Activated gamma-delta T cell treated with anti-CD3 and anti-CD28 coated beads, Interleukin-2, amount 50 U/mL, for 16 hours (primary cell): ENCODE results near the gene PNPLA6.
A peak's percentile ranks its signal among the peaks of the same experiment; 100 is the strongest.

Experiments
- DNase-seq: peaks from one replicate; pipeline ENCODE4 v3.0.0-alpha.2; 2020; ENCODE audit warnings: low read depth

The PNPLA6 gene

DNA sequence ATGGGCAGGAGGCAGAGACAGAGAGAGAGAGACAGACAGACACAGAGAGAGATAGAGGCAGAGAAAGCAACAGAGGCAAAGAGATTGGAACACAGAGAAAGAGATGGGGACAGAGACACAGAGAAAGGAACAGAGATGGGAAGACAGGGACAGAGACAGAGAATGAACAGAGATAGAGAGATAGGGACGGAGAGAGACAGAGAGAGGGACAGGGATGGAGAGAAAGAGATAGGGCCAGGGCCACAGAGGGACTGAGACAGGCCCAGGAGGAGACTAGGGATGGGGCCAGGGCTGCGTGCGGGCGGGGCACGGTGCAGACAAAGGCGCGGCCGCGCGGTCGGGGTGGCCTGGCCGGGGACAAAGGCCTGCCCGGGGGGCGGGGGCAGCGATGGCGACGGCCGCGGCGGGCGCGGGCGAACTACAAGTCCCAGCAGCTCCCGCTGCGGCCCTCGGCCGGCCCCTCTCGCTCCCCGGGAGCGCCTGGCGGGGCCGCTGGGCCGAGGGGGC is 19.8 kb upstream of the PNPLA6 start, which contains the start of gene ZNF358:
ZNF358 (plus strand) TSS at position 459 of the 507 bp plus-strand sequence. CDS start 3,140 bp downstream, outside the sequence.
- no peak for DNase-seq

GRCh38 chr19:7516333-7516732 is 19.2 kb upstream of the PNPLA6 start:
- no peak for DNase-seq

- no peak for DNase-seq
Observed at GRCh38 chr19:7516878-7517277, 18.6 kb upstream of the PNPLA6 start.

DNA sequence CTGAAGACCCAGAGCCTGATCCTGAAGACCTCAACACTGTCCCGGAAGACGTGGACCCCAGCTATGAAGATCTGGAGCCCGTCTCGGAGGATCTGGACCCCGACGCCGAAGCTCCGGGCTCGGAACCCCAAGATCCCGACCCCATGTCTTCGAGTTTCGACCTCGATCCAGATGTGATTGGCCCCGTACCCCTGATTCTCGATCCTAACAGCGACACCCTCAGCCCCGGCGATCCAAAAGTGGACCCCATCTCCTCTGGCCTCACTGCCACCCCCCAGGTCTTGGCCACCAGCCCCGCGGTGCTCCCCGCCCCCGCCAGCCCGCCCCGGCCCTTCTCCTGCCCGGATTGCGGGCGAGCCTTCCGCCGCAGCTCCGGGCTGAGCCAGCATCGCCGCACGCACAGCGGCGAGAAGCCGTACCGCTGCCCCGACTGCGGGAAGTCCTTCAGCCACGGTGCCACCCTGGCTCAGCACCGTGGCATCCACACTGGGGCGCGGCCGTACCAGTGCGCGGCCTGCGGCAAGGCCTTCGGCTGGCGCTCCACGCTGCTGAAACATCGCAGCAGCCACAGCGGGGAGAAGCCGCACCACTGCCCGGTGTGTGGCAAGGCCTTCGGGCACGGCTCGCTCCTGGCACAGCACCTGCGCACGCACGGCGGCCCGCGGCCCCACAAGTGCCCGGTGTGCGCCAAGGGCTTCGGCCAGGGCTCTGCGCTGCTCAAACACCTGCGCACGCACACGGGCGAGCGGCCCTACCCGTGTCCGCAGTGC is 16.0 kb upstream of the PNPLA6 start:
- no peak for DNase-seq

- no peak for DNase-seq
Observed at GRCh38 chr19:7520131-7521051, 15.1 kb upstream of the PNPLA6 start.

DNA sequence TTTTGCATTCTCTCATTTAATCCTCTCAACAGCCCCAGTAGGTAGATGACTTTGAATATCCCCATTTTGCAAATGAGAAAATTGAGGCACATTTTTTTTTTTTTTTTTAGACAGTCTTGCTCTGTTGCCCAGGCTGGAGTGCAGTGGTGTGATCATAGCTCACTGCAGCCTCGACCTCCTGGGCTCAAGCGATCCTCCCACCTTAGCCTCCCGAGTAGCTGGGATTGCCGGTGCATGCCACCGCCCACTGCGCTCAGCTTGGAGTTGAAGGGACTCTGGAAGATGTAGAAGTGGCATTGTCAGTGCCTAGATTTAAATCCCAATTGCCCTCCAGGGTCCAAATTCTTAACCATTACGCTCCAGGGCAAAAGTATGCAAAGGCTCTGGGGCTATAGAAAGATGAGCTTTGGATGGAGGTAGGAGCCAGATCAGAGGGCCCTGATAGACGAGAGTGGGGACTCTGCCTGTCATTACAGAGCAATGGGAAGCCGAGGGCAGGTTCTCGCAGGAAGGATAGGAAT is 13.9 kb upstream of the PNPLA6 start:
- no peak for DNase-seq

DNA sequence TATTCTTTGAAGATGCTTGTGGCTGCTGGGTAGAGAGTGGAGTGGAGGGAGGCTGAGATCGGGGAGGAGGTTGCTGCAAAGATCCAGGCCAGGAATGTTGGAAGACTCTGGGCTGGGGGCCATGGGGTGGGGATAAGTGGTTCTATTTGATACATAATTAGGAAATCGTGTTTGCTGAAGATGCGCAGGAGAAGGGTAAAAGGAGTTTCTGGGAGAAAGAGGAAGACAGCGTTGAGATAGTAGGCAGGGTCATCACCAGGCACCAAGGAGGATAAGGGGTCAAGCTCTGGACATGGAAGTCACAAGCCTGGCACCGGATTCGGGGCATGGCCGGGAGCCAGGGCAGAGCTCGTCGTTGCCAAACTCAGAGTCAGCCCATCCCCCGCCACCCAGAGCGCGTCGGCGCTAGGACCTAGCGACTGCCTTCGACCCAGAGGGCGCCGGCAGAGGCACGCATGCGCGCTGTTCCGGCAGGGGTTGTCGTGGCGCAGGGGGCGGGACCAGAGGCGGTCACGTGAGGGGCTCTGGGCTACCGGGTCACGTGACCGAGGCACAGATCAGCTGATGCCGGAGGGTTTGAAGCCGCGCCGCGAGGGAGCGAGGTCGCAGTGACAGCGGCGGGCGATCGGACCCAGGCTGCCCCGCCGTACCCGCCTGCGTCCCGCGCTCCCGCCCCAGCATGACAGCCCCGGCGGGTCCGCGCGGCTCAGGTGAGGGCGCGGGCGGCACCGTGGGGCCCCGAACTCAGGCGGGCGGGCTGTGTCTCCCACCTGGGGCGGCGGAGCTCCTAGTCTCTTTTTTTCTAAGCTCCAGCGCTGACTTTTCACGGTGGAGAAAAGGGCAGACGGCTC is 13.2 kb upstream of the PNPLA6 start, which contains the start of gene MCOLN1:
MCOLN1 (plus strand) TSS at position 553 of the 851 bp plus-strand sequence; CDS start at position 680, 127 bp downstream.
- peak; percentile 99 for DNase-seq

GRCh38 chr19:7522923-7523667 is 12.4 kb upstream of the PNPLA6 start:
- no peak for DNase-seq

DNA sequence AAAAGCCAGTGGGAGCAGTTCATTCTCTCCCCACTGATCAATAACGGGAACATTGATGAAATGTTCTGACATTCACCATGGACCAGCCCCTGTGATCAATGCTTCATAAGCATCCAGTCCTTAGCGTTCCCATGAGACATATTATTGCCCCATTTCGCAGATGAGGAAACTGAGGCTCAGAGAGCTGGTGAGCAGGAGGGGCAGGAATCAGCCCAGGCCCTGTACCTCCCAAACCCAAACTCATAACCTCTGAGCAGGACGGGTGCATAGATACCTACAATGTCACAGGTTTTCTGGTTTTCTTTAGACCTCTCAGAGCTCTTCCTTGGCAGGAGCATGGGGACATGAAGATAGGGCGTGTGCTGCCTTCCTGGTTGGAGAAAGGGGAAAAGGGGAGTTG is 11.0 kb upstream of the PNPLA6 start:
- no peak for DNase-seq

- no peak for DNase-seq
Observed at GRCh38 chr19:7524992-7525739, 10.4 kb upstream of the PNPLA6 start.

- DNase-seq: no peak
Observed at GRCh38 chr19:7526059-7526929, 9.2 kb upstream of the PNPLA6 start.

GRCh38 chr19:7527516-7528191 is 7.9 kb upstream of the PNPLA6 start:
- no peak for DNase-seq

DNA sequence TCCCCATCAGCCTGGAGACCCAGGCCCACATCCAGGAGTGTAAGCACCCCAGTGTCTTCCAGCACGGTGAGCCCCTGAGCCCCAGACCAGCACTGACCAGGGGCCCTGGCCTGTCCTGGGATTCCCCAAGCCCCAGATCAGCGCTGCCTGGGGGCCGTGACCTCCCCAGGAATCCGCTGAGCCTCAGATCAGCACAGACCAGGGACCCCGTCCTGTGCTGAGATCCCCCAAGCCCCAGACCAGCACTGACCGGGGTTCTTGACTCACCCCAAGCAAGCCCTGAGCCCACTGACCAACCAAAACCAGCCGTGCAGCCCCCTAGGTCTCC is 7.4 kb upstream of the PNPLA6 start:
- no peak for DNase-seq

DNA sequence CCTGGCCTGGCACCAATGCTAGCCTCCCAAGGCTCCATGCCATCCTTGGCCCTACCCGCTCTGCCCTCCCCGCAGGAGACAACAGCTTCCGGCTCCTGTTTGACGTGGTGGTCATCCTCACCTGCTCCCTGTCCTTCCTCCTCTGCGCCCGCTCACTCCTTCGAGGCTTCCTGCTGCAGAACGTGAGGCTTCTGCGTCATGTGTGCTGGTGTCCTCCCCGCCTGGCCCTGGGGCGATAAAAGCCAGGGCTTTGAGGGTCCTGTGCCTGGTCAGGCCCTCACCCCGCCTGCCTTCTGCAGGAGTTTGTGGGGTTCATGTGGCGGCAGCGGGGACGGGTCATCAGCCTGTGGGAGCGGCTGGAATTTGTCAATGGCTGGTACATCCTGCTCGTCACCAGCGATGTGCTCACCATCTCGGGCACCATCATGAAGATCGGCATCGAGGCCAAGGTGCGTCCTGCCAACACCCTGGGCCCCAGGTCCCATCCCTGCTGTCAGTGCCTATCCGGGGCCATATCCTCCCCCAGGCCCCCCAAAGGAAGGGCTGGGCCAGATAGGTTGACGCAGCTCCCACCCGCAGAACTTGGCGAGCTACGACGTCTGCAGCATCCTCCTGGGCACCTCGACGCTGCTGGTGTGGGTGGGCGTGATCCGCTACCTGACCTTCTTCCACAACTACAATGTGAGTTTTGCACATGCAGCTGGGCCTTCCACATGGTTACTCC is 6.8 kb upstream of the PNPLA6 start:
- no peak for DNase-seq

DNA sequence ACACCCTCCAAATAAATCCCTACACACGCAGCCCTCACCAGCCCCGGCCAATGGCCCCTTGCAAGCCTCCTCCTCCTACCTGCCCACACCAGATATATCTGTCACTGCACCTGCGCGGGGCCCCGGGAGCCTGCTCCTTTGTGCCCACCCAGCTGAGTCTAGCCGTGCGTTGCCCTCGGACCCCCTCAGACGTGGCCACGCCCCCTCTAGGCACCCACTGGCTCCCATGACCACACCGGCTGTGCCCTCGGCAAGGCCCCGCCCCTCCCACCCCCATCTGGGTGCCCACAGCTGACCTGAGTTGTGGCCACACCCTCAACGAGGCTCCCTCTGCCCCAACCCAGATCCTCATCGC is 6.3 kb upstream of the PNPLA6 start:
- DNase-seq: no peak

DNA sequence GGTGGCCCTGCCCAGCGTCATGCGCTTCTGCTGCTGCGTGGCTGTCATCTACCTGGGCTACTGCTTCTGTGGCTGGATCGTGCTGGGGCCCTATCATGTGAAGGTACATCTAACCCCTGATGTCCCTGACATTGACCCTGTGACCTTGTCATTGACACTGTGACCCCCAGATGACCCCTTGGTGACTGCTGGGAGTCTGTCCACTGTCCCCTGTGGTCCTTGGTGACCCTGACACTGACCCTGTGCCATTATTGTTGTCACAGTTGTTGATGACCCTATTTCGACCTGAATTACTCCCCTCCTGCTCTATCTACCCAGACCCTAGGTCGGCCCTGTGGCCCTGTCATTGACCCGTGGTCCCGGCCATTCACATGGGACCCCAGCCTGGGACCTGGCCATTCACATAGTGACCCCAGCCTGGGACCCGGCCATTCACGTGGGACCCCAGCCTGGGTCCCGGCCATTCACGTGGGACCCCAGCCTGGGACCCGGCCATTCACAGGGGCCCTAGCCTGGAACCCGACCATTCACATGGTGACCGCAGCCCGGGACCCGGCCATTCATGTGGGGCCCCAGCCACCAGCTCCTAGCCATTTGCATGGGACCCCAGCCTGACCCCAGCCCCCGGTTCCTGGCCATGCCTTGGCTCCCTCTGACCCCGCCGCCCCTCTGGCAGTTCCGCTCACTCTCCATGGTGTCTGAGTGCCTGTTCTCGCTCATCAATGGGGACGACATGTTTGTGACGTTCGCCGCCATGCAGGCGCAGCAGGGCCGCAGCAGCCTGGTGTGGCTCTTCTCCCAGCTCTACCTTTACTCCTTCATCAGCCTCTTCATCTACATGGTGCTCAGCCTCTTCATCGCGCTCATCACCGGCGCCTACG is 5.7 kb upstream of the PNPLA6 start:
- DNase-seq: no peak

- no peak for DNase-seq
Observed at GRCh38 chr19:7533281-7533885, 2.1 kb upstream of the PNPLA6 start.
